ENCODE results near the gene SCGB1D1. TPM values are rescaled to one million over a fixed set of nuclear protein-coding genes. Genes with fewer than 3 reads are reported as not detected.

SCGB1D1 gene
- total and polyA plus RNA-seq, 10 of the 15 experiments (the other 5 are each of a cell fraction or from before 2014, with no cell fraction given): not detected

- Histone ChIP-seq H3K9me3 (replicated peaks; ENCODE audit: control insufficient read depth, insufficient read depth, low read length) (no peaks in the 10 kb centered on the region), H3K9ac (ENCODE audit: control insufficient read depth, insufficient read depth, low read length) (no peak overlapping the region), H3K4me1 (ENCODE audit: control insufficient read depth, insufficient read depth, low read length) (peaks cover 3% of the 10 kb centered on the region; the same call in 1 of the 2 replicates), H3K4me2 (ENCODE audit: control insufficient read depth, insufficient read depth) (no peak overlapping the region), H3K79me2 (ENCODE audit: control insufficient read depth, insufficient read depth, low read length) (no peaks in the 10 kb centered on the region), H3K27me3 (replicated peaks in 1 of 2; ENCODE audit: control insufficient read depth in 2 of 2, insufficient read depth in 2 of 2, low read length in 1 of 2) (peaks cover 0 to 3% of the 10 kb centered on the region in 2 experiments; a peak in 2 of 4 replicates), H4K20me1 (ENCODE audit: control insufficient read depth, insufficient read depth) (no peaks in the 10 kb centered on the region), H3K36me3 (ENCODE audit: control insufficient read depth in 2 of 2, insufficient read depth in 2 of 2, low read length in 1 of 2) (no peaks in the 10 kb centered on the region), H2AFZ (ENCODE audit: control insufficient read depth, low read depth, low read length) (no peak overlapping the region), H3K27ac (ENCODE audit: control insufficient read depth, insufficient read depth) (no peak overlapping the region), H3K4me3 (no peak overlapping the region)
- no peak for FAIRE-seq
- WGBS (ENCODE audit: insufficient coverage, insufficient replicate concordance, low lambda C conversion rate, missing lambda C conversion rate): 2% methylated on average over 2 of the region's 2 CpGs
- in situ Hi-C loops (cut with MboI) (no loop called here), intact Hi-C loops (cut with micrococcal nuclease; ENCODE audit: unreplicated experiment) (no loop called here)
- ATAC-seq: no peak
- TF ChIP-seq CUX1 (IDR thresholded peaks at IDR 0.05; ENCODE audit: insufficient replicate concordance, low read depth, low read length): no peak
- TF ChIP-seq IRF5 (IDR thresholded peaks at IDR 0.05; ENCODE audit: borderline replicate concordance): no peak
- no peak for TF ChIP-seq TCF12 (IDR thresholded peaks at IDR 0.05; ENCODE audit: low read depth, low read length)
- no peak for TF ChIP-seq SMARCA5 (IDR thresholded peaks at IDR 0.05)
- no peak for TF ChIP-seq HSF1 (IDR thresholded peaks at IDR 0.05; ENCODE audit: low read depth, low read length)
- no peak for TF ChIP-seq PAX5 (IDR thresholded peaks at IDR 0.05; ENCODE audit: borderline replicate concordance, low read depth, low read length)
- no peak for TF ChIP-seq BCL3 (IDR thresholded peaks at IDR 0.05; ENCODE audit: borderline replicate concordance, insufficient read depth, low read depth, low read length, poor library complexity, severe bottlenecking)
- no peak for TF ChIP-seq CBX5 (IDR thresholded peaks at IDR 0.05; ENCODE audit: low read depth)
- no peak for TF ChIP-seq CREM (IDR thresholded peaks at IDR 0.05; ENCODE audit: low read depth)
- DNase-seq (ENCODE audit: low read depth, low spot score): no peak
- CTCF ChIA-PET: no interaction called here
- POLR2A ChIA-PET: no interaction called here
- SMC1A ChIA-PET (ENCODE audit: uncharacterized antibody, unreplicated experiment): no interaction called here
- BruUV-seq (replicated peaks): no TSS peak
- RAD21 ChIA-PET (ENCODE audit: unreplicated experiment): no interaction called here
Observed at GRCh38 chr11:62186195-62186594, 3.8 kb upstream of the SCGB1D1 start.

Data from GM12878 (cell line).